ENCODE data around the gene EFTUD2.

GRCh38 chr17:44931376-44931775 lies 32.1 kb upstream of the EFTUD2 start:
- TF ChIP-seq ZFP3 (CRISPR knock-in tag; IDR thresholded peaks at IDR 0.05) = no peak
- no peak for TF ChIP-seq CSRNP3 (CRISPR knock-in tag; IDR thresholded peaks at IDR 0.05)
- TF ChIP-seq TOX (CRISPR knock-in tag; IDR thresholded peaks at IDR 0.05; ENCODE audit: borderline replicate concordance) = no peak
- no peak for TF ChIP-seq CSDC2 (CRISPR knock-in tag; IDR thresholded peaks at IDR 0.05)
- no peak for TF ChIP-seq PATZ1 (CRISPR knock-in tag; IDR thresholded peaks at IDR 0.05; ENCODE audit: borderline replicate concordance)
- no peak for TF ChIP-seq RARB (CRISPR knock-in tag; IDR thresholded peaks at IDR 0.05)
- TF ChIP-seq OSR1 (CRISPR knock-in tag; IDR thresholded peaks at IDR 0.05) = no peak
- no peak for TF ChIP-seq ZNF565 (CRISPR knock-in tag; conservative IDR thresholded peaks at IDR 0.05; ENCODE audit: low read depth)
- TF ChIP-seq ZFP30 (CRISPR knock-in tag; IDR thresholded peaks at IDR 0.05) = no peak
- TF ChIP-seq ESRRG (CRISPR knock-in tag; IDR thresholded peaks at IDR 0.05) = no peak
- TF ChIP-seq GLIS3 (CRISPR knock-in tag; IDR thresholded peaks at IDR 0.05) = no peak
- no peak for TF ChIP-seq ZC3H10 (CRISPR knock-in tag; IDR thresholded peaks at IDR 0.05)

All from SK-N-SH treated with all-trans-retinoic acid at 6 μM for 48 hours (cell line).